Lung (tissue), 12 donors: ENCODE results near the gene ARHGAP15. TPM values are rescaled to one million over a fixed set of nuclear protein-coding genes. Genes with fewer than 3 reads are reported as not detected.
A peak's percentile ranks its signal among the peaks of the same experiment; 100 is the strongest.

Source experiments
- ATAC-seq: fragments of 200-7000 bp; cut with Tn5 transposase; one replicate; pipeline ENCODE4 v1.9.1; 2020; ENCODE audit warnings: moderate number of reproducible peaks; ENCODE audit not compliant: insufficient read depth, low FRiP score
- DNase-seq, 3 donors: peaks; one replicate each; pipeline ENCODE4 v3.0.0-alpha.2; 2013 to 2017
- H3K27ac ChIP-seq, 2 donors: one replicate each; pipeline ENCODE4 v1.5.1; 2013; ENCODE audit warnings: mild to moderate bottlenecking in 2 of 2, moderate library complexity in 2 of 2, control low read depth in 1 of 2, inconsistent platforms in 1 of 2, low read depth in 1 of 2, low read length in 1 of 2
- H3K27me3 ChIP-seq, 3 donors: one replicate each; pipeline ENCODE4 v1.5.1; 2013; ENCODE audit warnings: low read length in 2 of 3; ENCODE audit not compliant: control insufficient read depth in 3 of 3, insufficient read depth in 3 of 3
- H3K36me3 ChIP-seq, 4 donors: one replicate each; pipeline ENCODE4 v1.5.1; 2013; ENCODE audit warnings: low read length in 4 of 4, mild to moderate bottlenecking in 1 of 4, moderate library complexity in 1 of 4; ENCODE audit not compliant: control insufficient read depth in 4 of 4, insufficient read depth in 4 of 4
- H3K4me1 ChIP-seq, 5 donors: one replicate each; pipeline ENCODE4 v1.5.1; 2013; ENCODE audit warnings: low read length in 5 of 5, mild to moderate bottlenecking in 2 of 5, moderate library complexity in 1 of 5; ENCODE audit not compliant: control insufficient read depth in 5 of 5, insufficient read depth in 5 of 5
- H3K4me3 ChIP-seq: one replicate; pipeline ENCODE4 v1.5.1; 2013; ENCODE audit warnings: mild to moderate bottlenecking, control low read depth, moderate library complexity
- H3K9ac ChIP-seq, 2 donors: one replicate each; pipeline ENCODE4 v1.5.1; 2013; ENCODE audit warnings: low read length in 2 of 2, control low read depth in 1 of 2; ENCODE audit not compliant: insufficient read depth in 1 of 2
- H3K9me3 ChIP-seq, 4 donors: one replicate each; pipeline ENCODE4 v1.5.1; 2013; ENCODE audit warnings: low read length in 3 of 4, mild to moderate bottlenecking in 1 of 4, moderate library complexity in 1 of 4; ENCODE audit not compliant: control insufficient read depth in 4 of 4, insufficient read depth in 3 of 4
- WGBS, 2 donors: extraction: QIAGEN DNeasy Blood & Tissue Kit; methylation state at CpG; one replicate each; pipeline ENCODE4 v1.1.7; 2013; 5-methylcytosine and 5-hydroxymethylcytosine counted together
- polyA plus RNA-seq, 2 donors: library from polyadenylated mRNA; stranded (reverse); fragments of 200-250 nt; gene quantifications; one replicate each; pipeline ENCODE4 v1.2.1, GENCODE V29; 2013
- total RNA-seq, 2 donors: library from RNA; depleted of rRNA in 1 of 2; stranded (reverse); fragments of >200 nt in 1 of 2; gene quantifications; one replicate each; pipeline ENCODE4 v1.2.1, GENCODE V29; 2014 to 2021
- TF ChIP-seq, protein P1 (sequence below): IDR thresholded peaks from 2 replicates; pipeline ENCODE4 v1.5.1; 2012; ENCODE audit warnings: mild to moderate bottlenecking; ENCODE audit errors: control extremely low read depth, extremely low read depth
- donor health status: control.
- donor health status: control.
- donor health status: Bipolar disorder and iron deficiency.
- donor health status: healthy.
- donor health status: DM: yes; HTN: yes; CAD: no.

ARHGAP15 gene
- total and polyA plus RNA-seq, 4 donors: 5.9 to 74.3 (median 13.2) TPM

DNA sequence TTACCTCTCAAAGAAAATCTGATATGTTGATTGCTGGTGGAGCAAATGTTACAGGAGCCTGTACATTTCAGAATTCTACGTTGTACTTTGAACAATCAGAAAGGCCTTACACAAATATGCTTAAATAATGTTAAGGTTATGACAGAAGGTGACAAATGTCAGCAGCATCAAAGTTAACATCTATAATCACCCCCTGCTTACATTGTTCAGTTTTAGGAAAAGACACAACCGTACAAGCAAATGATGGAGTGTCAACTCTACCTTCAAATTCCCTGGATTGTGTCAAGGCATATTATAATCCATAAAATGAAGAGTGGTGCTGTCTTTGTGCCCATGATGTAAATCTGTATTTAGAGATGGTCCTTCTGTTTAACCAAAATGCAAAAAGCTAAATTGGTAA lies 465.5 kb downstream of the ARHGAP15 start:
- peaks cover 0 to 3% (median 0%) of the 10 kb centered on the region in 5 donors for H3K4me1 ChIP-seq
- no peak for DNase-seq
- H3K9me3 ChIP-seq: no peaks in the 10 kb centered on the region
- no peak overlapping the region for H3K4me3 ChIP-seq
- no peak overlapping the region for H3K27ac ChIP-seq
- no peak overlapping the region for H3K9ac ChIP-seq
- H3K36me3 ChIP-seq: no peaks in the 10 kb centered on the region
- no peaks in the 10 kb centered on the region for H3K27me3 ChIP-seq
- 44 to 95% methylated on average over 2 of the region's 2 CpGs for WGBS, 2 donors
- TF ChIP-seq, protein P1, sequence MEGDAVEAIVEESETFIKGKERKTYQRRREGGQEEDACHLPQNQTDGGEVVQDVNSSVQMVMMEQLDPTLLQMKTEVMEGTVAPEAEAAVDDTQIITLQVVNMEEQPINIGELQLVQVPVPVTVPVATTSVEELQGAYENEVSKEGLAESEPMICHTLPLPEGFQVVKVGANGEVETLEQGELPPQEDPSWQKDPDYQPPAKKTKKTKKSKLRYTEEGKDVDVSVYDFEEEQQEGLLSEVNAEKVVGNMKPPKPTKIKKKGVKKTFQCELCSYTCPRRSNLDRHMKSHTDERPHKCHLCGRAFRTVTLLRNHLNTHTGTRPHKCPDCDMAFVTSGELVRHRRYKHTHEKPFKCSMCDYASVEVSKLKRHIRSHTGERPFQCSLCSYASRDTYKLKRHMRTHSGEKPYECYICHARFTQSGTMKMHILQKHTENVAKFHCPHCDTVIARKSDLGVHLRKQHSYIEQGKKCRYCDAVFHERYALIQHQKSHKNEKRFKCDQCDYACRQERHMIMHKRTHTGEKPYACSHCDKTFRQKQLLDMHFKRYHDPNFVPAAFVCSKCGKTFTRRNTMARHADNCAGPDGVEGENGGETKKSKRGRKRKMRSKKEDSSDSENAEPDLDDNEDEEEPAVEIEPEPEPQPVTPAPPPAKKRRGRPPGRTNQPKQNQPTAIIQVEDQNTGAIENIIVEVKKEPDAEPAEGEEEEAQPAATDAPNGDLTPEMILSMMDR: no peak
- no peak for ATAC-seq

DNA sequence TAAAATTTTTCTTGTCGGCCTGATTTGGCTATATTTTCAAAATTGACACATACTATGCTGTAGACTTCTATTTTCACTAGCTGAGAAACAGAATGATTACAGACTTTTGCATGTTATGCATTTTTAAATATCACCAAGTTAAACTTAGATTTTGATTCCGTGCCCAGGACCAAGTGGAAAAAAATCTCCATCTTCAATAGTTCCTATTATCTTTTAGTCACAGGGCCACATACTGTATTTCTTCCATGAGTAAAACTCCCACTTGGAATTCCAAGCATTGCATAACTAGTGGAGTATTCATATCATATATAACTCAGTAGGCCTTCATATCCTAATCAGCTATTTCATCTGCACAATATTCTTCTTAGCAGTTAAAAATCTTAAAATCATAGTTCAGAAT lies 470.9 kb downstream of the ARHGAP15 start:
- Histone ChIP-seq H3K9me3 (no peaks in the 10 kb centered on the region), H3K27me3 (no peaks in the 10 kb centered on the region), H3K4me1 (peaks cover 0 to 44% (median 11%) of the 10 kb centered on the region in 5 donors), H3K36me3 (no peaks in the 10 kb centered on the region), H3K27ac (no peak overlapping the region), H3K4me3 (no peak overlapping the region), H3K9ac (no peak overlapping the region)
- DNase-seq (peak; percentile 33 to 95 (median 93)), ATAC-seq (no peak)
- TF ChIP-seq, protein P1: no peak
- 73 to 90% methylated on average over 2 of the region's 2 CpGs for WGBS, 2 donors

GRCh38 chr2:143601828-143602227 lies 472.6 kb downstream of the ARHGAP15 start:
- TF ChIP-seq, protein P1: no peak
- Histone ChIP-seq H3K36me3 (no peaks in the 10 kb centered on the region), H3K4me1 (peaks cover 0 to 59% (median 11%) of the 10 kb centered on the region in 5 donors), H3K9me3 (no peaks in the 10 kb centered on the region), H3K27me3 (no peaks in the 10 kb centered on the region), H3K27ac (no peak overlapping the region), H3K4me3 (no peak overlapping the region), H3K9ac (no peak overlapping the region)
- ATAC-seq (no peak), DNase-seq (no peak)
- 82 to 88% methylated on average over 1 of the region's 1 CpG for WGBS, 2 donors

GRCh38 chr2:143603035-143603655 lies 473.9 kb downstream of the ARHGAP15 start:
- Histone ChIP-seq H3K9ac (no peak overlapping the region), H3K27me3 (no peaks in the 10 kb centered on the region), H3K36me3 (no peaks in the 10 kb centered on the region), H3K4me1 (peaks cover 0 to 72% (median 21%) of the 10 kb centered on the region in 5 donors), H3K4me3 (no peak overlapping the region), H3K9me3 (no peaks in the 10 kb centered on the region), H3K27ac (no peak overlapping the region)
- TF ChIP-seq, protein P1: no peak
- no peak for ATAC-seq
- DNase-seq: no peak
- WGBS, 2 donors: 59 to 74% methylated on average over 5 of the region's 5 CpGs
